OCI-M2 (cell line): ENCODE measurements around the gene DLGAP1.

Experiments used
- DNase-seq: peaks from one replicate; lab custom pipeline; 2025; ENCODE audit not compliant: unreplicated experiment; lab: John Stamatoyannopoulos, UW

Gene DLGAP1

DNA sequence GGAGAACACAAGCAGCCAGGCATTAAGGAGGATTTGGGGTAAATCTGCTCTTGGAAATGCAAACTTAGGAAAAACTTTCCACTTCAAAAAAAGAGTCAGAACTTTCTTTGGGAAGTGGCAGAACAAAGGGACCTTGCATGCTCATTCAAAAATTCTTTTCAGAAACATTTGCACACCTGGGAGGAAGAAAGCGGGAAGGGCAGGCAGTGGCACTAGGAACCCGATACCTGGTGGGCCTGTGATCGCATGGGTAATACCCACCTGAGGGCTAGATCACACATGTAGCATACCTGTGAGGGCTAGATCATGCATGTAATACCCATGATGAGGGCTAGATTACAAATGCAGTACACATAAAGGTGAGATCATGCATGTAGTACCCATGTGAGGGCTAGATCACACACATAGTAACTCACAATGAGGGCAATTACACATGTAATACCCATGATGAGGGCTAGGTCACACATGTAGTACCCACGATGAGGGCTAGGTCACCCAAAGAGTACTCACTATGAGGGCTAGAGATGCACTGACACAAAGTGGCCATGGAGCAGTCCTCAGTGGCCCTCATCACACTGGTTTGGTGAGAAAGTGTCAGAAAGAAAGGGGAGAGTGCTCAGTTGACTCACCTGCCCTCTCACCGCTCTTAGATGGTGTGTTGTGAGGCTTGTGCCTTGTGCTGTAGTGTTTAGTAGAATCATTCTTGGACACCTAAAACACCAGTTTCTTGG lies 212.5 kb downstream of the DLGAP1 start:
- no peak for DNase-seq

DNA sequence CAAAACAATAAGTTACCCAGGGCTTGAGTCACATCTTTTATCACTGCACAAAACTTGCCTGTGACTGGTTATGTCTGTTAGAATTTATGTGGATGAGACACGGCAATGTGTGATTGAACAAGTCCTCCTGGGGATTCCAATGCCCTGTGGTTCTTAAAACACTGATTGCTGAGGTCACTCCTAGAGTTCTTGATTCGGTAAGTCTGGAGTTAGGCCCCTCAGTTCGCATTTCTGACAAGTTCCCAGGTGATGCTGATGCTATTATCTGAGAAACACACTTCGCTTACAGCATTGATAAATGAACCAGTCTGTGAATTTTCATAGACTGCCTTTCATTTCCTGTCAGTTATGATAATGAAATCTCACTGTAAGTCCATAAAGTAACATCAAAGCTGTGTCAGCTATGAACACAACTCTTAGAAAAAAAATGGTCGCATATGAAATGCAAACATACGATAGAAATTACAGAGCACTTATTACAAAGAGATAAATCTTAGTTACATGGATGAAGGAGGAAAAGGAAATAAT lies 214.0 kb downstream of the DLGAP1 start:
- DNase-seq = no peak

DNA sequence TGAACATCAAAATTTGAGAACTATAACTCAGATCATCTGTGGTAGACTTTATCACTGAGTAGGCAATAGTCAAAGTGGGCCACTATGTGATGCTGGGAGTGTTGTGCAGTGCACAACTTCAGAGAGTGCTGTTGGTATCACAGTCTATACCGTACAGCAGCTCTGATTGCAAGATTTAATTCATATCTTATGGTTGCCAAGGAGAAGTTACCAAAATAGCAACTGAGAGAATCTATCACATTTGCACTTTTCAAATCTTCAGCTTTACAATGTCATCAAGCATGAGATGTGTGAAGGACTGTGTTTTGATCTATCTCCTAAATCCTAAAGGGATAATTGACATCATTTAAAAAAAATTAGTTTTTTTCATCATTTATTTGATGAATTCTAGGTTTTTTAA lies 216.1 kb downstream of the DLGAP1 start:
- no peak for DNase-seq

DNA sequence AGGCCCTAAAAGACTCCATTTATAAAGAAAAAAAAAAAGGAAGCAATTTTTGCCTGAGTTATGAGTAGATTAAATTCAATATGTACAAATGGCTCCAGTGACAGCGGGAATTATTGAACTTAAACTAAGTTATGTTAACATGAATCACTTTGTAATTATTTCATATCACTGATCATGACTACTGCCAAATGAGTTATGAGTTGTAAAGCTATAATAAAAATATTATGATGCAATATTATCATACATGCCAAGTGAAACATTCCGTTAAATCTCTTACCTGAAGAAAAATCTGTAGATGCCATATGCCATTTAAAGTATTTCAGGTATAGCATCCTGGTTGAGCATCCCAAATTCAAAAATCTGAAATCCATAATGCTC lies 217.5 kb downstream of the DLGAP1 start:
- no peak for DNase-seq

DNA sequence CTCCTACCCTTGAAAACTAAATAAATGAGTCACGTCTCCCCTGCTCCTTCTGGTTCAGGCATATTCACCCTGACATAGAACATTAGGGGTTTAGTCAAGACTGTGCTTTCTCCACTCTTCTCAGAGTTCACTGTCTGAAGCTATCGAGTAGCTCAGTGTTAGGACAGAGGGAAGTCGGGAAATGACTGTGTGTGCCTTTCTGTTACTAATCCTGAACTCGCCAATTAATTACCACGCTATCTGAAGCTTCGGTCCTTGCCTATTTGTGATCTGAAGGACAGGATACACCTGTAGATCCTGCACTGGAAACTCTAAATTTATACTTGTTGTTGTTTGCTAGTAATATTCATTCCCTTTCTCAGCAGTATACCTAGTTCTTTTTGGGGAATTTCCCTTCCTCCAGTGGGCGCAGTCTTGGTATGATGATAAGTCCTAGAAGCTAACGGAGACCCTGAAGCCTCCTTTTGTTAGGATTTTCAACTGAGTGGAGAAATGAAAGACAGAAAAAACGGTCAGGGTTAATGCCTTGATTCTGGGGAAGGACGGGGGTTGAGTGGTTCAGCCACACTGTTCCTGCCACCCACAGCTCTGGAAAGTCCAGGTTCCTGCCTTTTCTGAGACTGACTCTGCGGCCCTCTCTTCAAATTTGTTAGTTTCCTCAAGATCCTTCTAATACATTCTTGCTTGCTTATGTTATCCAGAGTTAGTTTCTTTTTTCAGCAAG lies 218.0 kb downstream of the DLGAP1 start:
- DNase-seq = no peak

DNA sequence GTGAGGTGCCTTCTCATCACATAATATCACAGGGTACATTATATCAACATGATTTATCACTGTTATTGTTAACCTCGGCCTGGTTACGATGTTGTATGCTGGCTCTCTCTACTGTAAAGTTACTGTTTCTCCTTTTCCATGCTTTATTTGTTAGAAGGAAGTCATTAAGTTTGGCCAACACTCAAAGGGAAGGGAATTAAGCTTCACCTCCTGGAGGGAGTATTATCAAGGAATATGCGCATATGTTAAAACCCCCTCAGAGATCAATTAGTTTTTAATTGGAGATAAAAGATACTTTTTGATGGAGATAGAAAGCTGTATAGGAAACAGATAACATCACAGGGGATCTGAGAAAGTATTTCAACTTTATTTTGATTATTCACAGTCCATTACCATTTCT lies 221.6 kb downstream of the DLGAP1 start:
- DNase-seq = no peak

DNA sequence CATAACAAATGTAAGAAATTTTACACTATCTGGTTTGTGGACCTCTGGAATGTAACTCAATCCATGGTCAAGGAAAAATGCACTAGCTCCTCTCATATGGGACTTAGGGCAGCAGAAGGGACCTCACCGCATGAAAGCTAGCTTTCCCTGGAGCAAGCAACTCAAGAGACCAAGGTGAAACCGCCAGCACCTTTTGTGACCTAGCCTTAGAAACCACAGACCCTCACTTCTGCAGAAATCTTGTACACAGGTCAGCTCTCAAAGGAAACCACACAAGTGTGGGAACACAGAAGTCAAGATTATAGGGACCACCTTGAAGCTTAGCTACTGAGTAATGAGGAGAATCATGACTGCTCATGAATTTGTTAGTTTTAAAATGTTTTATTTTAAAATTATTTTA lies 222.5 kb downstream of the DLGAP1 start:
- no peak for DNase-seq

DNA sequence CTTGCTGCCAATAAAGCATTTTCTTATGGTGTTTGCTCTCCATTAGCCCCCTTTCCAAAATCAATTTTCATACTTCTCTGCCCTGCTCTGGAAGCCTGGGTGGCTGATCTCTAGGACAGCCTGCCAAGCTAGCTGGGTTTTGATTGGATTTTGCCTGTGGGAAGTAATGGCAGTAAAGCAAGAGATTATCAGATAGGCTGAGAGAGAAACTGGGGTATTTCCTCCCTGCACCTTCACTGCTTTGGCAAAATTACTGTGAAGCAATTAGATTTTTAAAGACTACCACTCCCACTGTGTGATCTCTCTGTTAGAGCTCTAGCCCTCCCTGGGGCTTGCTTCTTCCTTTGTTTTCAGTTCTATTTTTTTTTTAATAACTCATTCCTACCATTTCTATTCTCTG lies 223.8 kb downstream of the DLGAP1 start:
- DNase-seq = no peak

DNA sequence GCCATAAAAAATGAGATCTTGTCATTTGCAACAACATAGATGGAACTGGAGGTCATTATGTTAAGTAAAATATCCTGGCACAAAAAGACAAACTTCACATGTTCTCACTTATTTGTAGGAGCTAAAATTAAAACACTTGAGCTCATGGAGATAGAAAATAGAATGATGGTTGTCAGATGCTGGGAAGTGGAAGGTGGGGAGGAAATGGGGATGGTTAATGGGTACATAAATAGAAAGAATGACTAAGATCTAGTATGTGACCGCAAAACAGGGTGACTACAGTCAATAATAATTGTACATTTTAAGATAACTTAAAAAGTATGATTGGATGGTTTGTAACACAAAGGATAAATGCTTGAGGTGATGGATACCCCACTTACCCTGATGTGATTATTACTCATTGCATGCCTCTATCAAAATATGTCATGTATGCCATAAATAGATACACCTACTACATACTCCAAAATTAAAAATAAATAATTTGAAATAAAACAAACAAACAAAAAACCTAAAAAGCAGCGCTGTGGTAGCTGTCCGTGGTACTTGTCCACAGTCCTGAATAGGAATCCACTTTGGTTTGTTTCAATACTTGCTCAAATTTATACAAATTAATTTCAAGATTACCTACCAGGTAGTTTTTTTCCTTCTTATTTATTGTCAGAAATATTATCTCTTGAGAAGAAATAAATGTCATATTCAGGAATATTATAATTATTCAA lies 224.5 kb downstream of the DLGAP1 start:
- no peak for DNase-seq

DNA sequence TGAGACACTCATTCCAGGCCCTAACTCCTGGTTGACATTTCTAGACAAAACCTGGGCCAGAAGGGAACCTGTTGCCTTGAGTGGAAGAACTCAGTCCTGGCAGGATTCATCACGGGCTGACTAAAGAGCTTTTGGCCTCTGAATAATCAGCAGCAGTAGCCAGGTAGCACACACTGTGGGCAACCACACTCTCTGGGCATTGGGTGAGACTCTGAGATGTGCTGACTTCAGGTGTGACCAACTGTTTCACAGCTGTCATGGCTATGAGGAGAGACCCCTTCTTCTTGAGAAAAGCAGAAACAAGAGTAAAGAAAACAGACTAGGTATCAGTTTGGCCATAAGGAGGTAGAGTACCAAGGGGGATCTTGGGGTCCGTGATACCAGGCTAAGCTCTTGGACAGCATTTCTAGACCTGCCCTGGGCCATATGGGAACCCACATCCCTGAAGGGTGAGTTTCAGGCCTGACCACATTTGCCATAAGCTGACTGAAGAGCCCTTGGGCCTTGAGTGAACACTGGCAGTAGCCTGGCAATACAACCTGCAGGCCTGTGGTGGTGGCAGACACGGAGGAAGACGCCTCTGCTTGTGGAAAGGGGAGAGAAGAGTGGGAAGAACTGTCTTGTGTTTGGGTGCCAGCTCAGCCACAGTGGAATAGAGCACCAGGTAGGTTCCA lies 230.9 kb downstream of the DLGAP1 start:
- no peak for DNase-seq

DNA sequence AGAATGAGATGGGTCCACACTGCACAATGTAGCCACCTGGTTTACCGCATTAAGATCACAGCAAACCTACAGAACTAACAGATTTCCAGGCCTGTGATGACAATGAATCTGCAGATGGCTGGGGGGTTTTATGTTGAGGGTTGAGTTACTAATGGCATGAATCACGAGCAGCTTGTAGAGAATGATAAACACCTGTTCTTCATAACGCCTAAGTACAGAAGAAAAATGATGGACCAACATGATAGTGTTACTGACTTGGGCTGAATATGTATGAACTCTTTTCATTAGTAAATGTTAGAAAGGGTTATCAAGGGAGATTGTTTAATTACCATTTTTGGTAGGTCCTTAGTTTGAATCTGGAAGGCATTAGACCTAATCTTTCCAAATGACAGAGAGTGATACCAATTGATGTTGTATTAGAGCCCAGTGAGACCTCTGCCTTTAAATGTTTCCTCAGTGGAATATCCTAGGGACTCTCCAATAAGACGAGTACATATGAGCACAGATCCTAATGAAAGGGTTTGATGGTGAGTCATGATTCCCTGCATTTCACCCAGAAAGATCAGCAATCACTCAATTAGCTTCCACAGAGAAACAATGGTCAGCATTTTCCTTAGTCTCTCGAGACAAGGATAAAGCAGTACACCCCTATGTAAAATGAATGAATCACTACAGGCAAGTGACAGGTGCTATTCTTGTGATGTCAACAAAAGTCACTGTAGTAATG lies 243.8 kb downstream of the DLGAP1 start:
- no peak for DNase-seq

DNA sequence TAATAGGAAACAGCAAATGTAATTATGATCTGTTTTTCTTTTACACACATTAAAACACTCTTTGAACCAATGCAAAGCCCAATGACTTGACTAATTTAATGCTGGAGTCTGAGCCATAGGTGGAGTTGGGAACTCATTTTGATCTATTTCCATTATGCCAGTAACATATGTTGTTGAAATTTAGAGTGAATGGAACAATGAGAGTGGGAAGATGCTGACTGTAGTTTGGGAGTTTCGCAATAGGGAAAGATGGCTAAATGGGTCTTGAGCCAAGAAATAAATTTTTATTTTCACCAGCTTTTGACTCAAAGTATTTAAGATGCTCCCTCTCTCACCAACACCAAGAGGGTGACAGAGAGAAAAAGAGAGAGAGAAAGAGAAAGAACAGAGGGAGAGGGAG lies 246.7 kb downstream of the DLGAP1 start:
- no peak for DNase-seq

DNA sequence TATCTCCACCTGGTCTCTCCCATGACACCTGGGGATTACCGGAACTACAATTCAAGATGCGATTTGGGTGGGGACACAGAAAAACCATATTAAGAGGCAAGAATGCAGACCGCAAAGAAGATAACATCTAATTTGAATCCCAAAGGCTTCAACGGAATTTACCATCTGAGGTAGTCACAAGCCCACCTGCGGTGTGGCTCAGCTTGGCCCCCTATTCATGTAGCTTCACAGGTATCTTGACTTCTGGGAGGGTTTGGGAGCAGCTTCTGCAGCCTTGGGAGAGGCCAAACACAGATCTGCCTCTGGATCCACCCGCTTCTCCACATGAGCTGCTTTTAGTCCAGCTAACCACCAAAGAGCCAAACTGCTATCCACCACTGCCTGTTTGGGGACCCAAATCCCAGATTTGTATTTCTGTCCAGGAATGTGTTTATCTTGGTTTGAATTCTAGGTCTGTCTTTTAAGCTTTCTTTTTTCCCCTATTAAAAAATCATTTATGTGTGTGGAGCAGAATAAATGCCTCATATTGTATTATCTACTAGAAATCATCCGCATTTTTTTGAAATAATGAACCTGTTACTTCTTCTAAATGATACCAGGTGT lies 247.6 kb downstream of the DLGAP1 start:
- DNase-seq = no peak

DNA sequence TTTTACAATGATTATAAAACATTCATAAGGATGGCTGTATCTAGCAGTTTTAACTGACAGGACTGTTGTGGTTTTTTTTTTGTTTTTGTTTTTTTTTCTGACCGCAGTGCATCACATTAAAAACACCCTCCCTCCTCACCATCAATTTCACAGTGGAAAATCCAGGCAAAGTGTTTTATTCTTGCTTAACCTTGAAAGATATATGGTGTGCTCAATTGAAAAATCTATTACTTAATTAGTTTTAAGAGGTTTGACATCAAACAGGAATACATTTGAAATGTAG lies 250.7 kb downstream of the DLGAP1 start:
- DNase-seq = no peak

DNA sequence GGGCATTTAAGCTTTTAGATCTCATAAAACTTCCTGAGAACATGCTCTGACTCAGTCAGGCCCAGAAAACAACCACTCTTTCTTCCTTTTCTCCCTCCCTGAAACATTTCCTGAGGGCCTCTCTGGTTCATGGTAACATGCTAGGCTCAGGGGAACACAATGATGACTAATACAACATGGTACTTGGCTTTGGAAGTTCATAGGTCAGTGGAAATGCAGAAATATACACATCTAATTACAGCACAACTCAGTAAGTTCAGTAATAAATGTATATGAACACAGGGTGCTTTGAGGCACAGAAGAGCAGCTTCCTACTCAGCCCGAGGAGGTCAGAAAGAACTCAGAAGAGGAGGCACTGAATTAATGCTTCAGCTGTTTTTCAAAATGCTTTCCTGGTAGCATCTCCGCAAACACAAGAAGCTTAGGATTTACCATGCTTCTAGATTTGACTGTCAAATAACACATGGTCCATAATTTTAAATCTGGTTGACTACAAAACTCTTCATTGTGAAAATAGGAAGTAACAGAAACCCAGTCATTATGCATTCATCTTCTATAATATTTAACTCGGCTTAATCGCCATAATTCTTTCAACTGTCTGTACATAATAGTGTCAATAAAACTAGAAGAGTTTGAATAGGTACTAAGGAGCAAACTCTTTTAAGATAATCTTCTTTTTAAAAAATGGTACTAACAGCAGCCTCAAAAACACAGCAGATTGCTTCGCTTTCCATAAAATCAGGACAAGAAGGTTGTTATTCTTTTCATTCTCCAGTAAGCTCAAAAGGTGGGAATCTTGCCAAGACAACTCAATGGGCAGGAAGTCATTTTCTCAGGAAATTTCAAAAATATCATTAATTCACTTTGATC lies 251.3 kb downstream of the DLGAP1 start:
- DNase-seq = no peak

DNA sequence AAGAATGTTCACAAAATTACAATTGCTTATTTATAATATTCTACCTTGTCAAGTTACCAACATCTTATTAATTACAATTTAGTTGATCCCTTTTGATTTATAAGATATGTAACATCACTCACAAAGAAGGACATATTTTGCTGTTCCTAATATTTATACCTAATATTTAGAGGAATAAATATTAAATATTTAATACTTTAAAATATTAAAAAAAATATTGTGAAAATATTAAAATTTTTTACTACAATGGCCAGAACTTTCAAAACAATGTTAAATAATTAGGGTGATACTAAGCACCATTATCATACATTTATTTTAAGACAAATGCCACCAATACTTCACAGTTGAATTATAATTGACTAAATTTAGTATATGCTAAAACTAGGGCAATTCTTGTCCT lies 254.7 kb downstream of the DLGAP1 start:
- DNase-seq = no peak

DNA sequence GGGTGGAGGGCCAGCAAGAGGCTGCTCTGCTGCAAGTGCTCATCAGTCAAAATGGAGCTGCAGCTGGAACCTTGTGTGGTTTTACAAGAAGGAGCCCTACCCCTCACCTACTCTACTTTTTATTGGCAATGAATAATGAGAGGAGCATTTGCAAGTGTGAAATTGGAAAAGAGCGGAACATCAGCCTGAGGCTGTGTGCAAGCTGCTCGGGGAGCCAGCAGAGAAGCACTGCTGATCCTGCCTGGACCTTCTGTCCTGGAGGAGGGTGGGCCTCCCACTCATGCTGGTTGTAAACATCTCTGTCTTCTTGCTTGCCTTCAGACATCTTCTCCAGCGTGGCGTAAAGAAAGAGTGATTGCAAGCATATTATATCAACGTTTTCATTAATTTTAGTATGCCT lies 256.2 kb downstream of the DLGAP1 start:
- DNase-seq = no peak

DNA sequence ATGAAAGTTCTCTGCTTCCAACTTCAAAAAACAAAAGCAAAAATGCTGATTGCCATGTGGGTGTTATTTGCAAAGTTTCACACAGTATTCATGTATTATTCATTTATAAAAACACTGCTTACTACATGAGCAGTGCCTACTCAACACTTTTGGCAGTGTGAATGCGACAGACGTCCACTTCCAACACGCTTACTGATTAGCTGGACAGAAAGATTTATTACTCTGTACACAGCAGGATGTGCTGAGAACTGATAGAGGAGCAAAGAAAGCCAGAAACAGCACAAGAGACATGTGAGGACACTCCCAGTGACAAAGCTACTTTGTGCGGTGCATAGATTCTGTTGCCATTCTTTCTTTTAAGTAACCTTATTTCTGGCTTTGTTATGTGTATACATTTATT lies 258.8 kb downstream of the DLGAP1 start:
- no peak for DNase-seq

DNA sequence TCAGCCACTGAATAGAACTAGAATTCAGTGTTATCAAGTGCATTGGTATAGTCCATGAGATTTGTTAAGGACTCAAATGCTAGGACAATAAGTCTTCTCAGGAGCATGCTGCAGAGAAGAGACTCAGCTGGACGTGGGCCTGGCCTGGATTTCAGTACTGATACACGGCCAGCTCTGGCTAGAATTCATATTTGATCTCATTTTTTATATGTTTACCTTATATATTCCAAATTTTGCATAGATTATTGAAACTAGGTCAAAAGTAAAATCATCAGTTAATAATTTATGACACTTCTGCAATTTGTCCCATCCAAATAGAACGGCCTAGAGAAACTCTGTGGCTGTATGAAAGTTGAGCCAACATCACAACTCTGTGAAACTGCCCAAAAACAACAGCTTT lies 262.0 kb downstream of the DLGAP1 start:
- DNase-seq = no peak
